Measurements from ENCODE around the gene HES6. TPM values are rescaled to one million over a fixed set of nuclear protein-coding genes. Genes with fewer than 3 reads are reported as not detected.

HES6 gene
- total RNA-seq, 2 experiments from 2014 or later: 1.5 to 1.9 TPM

DNA sequence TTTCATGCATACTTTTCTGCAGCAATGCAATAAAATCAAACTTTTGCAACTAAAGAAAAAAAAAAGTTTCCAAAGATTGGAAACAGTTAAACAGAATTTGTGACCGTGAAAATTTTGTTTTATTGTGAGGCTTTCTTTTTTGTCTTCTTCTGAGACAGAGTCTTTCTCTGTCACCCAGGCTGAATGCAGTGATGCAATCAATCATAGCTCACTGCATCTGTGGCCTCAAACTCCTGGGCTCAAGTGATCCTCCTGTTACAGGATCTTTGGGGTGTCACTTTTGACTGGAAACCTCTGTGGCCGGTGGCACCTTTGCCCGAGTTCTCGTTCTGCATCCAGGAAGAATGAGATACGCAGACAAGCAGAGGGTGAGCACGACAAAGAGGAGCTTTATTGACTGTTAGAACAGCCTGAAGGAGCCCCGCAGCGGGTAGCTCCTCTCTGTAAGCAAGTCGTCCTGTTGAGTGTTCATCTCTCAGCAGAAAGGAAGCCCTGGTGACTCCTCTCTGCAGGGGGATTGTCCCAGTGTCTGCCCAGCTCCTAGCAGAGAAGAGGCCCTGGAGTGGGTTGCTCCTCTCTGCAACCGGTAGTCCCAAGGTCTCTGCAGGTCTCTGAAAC, 19.5 kb downstream of the HES6 start:
- no peak for DNase-seq
- H3K27me3 ChIP-seq (ENCODE audit: control insufficient read depth in 1 of 2, insufficient read depth in 2 of 2, low read length in 2 of 2): peaks cover 4 to 8% of the 10 kb centered on the region in 2 experiments
- Mint-ChIP-seq H3K27me3 (peaks cover 7% of the 10 kb centered on the region), H3K27ac (no peak overlapping the region), H3K4me1 (ENCODE audit: low read depth) (no peaks in the 10 kb centered on the region), H3K4me3 (no peak overlapping the region), H3K9me3 (no peaks in the 10 kb centered on the region), H3K36me3 (ENCODE audit: low read depth) (no peaks in the 10 kb centered on the region)
- H3K9me3 ChIP-seq (ENCODE audit: control insufficient read depth in 1 of 2, insufficient read depth in 1 of 2, low read length in 2 of 2): no peaks in the 10 kb centered on the region
- no peak for ATAC-seq (ENCODE audit: poor library complexity)
- ChIA-PET POLR2A (interaction anchor here (2.1 kb wide), 1 partner anchor 19 kb away, joined by 4 read pairs; no protein-coding TSS in a partner anchor), CTCF (no interaction called here)
- no peaks in the 10 kb centered on the region for H3K4me1 ChIP-seq (ENCODE audit: insufficient read depth, low read length)
- intact Hi-C loops (cut with DNase I, micrococcal nuclease): no loop called here
- no peak overlapping the region for H3K27ac ChIP-seq (ENCODE audit: low read depth in 1 of 2, low read length in 2 of 2)
- TF ChIP-seq, protein P1, sequence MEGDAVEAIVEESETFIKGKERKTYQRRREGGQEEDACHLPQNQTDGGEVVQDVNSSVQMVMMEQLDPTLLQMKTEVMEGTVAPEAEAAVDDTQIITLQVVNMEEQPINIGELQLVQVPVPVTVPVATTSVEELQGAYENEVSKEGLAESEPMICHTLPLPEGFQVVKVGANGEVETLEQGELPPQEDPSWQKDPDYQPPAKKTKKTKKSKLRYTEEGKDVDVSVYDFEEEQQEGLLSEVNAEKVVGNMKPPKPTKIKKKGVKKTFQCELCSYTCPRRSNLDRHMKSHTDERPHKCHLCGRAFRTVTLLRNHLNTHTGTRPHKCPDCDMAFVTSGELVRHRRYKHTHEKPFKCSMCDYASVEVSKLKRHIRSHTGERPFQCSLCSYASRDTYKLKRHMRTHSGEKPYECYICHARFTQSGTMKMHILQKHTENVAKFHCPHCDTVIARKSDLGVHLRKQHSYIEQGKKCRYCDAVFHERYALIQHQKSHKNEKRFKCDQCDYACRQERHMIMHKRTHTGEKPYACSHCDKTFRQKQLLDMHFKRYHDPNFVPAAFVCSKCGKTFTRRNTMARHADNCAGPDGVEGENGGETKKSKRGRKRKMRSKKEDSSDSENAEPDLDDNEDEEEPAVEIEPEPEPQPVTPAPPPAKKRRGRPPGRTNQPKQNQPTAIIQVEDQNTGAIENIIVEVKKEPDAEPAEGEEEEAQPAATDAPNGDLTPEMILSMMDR (IDR thresholded peaks at IDR 0.05): no peak
- H3K36me3 ChIP-seq (ENCODE audit: insufficient read depth, low read length): no peaks in the 10 kb centered on the region
- H3K4me3 ChIP-seq (ENCODE audit: low read length): no peak overlapping the region

DNA sequence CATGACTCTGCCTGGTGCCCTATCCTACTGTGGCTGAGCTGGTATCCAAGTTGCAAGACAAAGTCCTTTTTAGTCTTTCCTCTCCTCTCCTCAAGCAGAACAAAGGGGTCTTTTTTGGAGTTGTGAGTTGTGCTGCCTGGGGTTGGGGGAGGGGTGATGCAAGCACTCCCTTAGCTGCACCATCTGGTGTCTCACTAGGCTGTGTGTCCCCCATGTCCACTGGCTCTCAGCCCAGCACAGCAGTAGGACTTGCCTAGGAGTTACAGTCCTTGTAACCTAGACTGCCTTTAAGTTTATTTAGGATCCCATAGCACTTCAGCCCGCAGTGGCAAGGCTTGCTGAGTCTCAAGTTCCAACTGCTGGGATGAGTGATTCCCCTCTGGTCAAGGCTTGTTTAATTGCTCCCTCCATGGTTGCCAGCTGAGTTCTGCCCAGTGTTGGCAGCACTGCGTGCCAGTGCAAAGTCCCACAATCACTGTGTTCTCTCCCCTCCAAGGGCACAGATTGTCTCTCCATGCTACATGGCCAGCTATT, 23.1 kb downstream of the HES6 start:
- no peaks in the 10 kb centered on the region for H3K4me1 ChIP-seq (ENCODE audit: insufficient read depth, low read length)
- H3K4me1 Mint-ChIP-seq (ENCODE audit: low read depth): no peaks in the 10 kb centered on the region
- H3K9me3 ChIP-seq (ENCODE audit: control insufficient read depth in 1 of 2, insufficient read depth in 1 of 2, low read length in 2 of 2): no peaks in the 10 kb centered on the region
- ATAC-seq (ENCODE audit: poor library complexity): no peak
- no peaks in the 10 kb centered on the region for H3K9me3 Mint-ChIP-seq
- TF ChIP-seq, protein P1 (IDR thresholded peaks at IDR 0.05): no peak
- intact Hi-C loops (cut with DNase I, micrococcal nuclease): no loop called here
- H3K36me3 Mint-ChIP-seq (ENCODE audit: low read depth): no peaks in the 10 kb centered on the region
- H3K4me3 Mint-ChIP-seq: no peak overlapping the region
- H3K36me3 ChIP-seq (ENCODE audit: insufficient read depth, low read length): no peaks in the 10 kb centered on the region
- peaks cover 4 to 8% of the 10 kb centered on the region in 2 experiments for H3K27me3 ChIP-seq (ENCODE audit: control insufficient read depth in 1 of 2, insufficient read depth in 2 of 2, low read length in 2 of 2)
- H3K27ac Mint-ChIP-seq: no peak overlapping the region
- H3K27me3 Mint-ChIP-seq: peaks cover 17% of the 10 kb centered on the region
- no peak overlapping the region for H3K27ac ChIP-seq (ENCODE audit: low read depth in 1 of 2, low read length in 2 of 2)
- DNase-seq: no peak
- ChIA-PET POLR2A (no interaction called here), CTCF (interaction anchor here (0.6 kb wide), 2 partner anchors 21 to 210 kb away, joined by 3 read pairs; no protein-coding TSS in a partner anchor)
- H3K4me3 ChIP-seq (ENCODE audit: low read length): no peak overlapping the region

DNA sequence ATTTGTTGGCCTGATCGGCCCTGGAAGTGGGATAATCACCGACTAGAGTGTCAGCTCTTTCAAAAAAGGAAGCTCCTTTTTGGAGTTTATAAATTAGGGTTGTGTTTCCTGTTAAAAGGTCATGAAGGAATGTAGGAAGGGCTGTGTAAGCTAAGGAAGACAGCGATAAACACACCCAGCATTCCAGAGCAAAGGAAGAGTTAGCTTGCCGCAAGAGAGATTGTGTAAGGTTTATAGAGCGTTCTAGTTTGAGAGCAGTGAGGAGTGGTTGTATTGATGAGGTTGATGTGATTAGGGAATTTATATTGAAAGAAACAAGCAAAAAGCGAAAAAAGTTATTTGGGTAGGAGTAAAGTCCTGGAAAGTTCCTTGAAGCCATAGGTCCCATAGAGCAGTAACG, 32.8 kb downstream of the HES6 start:
- Mint-ChIP-seq H3K36me3 (ENCODE audit: low read depth) (peaks cover 8% of the 10 kb centered on the region), H3K4me3 (no peak overlapping the region), H3K27me3 (no peaks in the 10 kb centered on the region), H3K9me3 (no peaks in the 10 kb centered on the region), H3K4me1 (ENCODE audit: low read depth) (peaks cover 7% of the 10 kb centered on the region), H3K27ac (no peak overlapping the region)
- no peak overlapping the region for H3K27ac ChIP-seq (ENCODE audit: low read depth in 1 of 2, low read length in 2 of 2)
- H3K9me3 ChIP-seq (ENCODE audit: control insufficient read depth in 1 of 2, insufficient read depth in 1 of 2, low read length in 2 of 2): no peaks in the 10 kb centered on the region
- H3K36me3 ChIP-seq (ENCODE audit: insufficient read depth, low read length): no peaks in the 10 kb centered on the region
- no peak for ATAC-seq (ENCODE audit: poor library complexity)
- no peak overlapping the region for H3K4me3 ChIP-seq (ENCODE audit: low read length)
- peaks cover 14% of the 10 kb centered on the region for H3K4me1 ChIP-seq (ENCODE audit: insufficient read depth, low read length)
- DNase-seq: no peak
- intact Hi-C loops (cut with DNase I, micrococcal nuclease): loop anchor here in 1 of 2 experiments (10.0 kb wide), 2 partner anchors 218 to 512 kb away; partner anchors contain the start of gene ASB1
- peaks cover 0 to 2% of the 10 kb centered on the region in 2 experiments for H3K27me3 ChIP-seq (ENCODE audit: control insufficient read depth in 1 of 2, insufficient read depth in 2 of 2, low read length in 2 of 2)
- TF ChIP-seq, protein P1 (IDR thresholded peaks at IDR 0.05): no peak
- CTCF ChIA-PET: no interaction called here
- POLR2A ChIA-PET: no interaction called here

Measured in CD4-positive, alpha-beta T cell (primary cell).